H1 (cell line): Measurements from ENCODE around the gene ZNF83. TPM values are rescaled to one million over a fixed set of nuclear protein-coding genes. Genes with fewer than 3 reads are reported as not detected.

Experiments
- ATF2 ChIP-seq: IDR thresholded peaks from 2 replicates; pipeline ENCODE4 v1.6.1; 2012; ENCODE audit warnings: low read length, inconsistent platforms
- POLR2AphosphoS5 ChIP-seq: IDR thresholded peaks from 2 replicates; pipeline ENCODE4 v1.6.1; 2011; ENCODE audit warnings: low read depth, low read length
- SP1 ChIP-seq: IDR thresholded peaks from 2 replicates; pipeline ENCODE4 v1.6.1; 2011; ENCODE audit warnings: low read depth, low read length
- polyA plus RNA-seq, 7 experiments: library from polyadenylated mRNA; depleted of rRNA in 3 of 7; stranded (reverse) in 5 of 7; unstranded in 2 of 7; fragments of >200 nt in 5 of 7; fragments of 200-250 nt in 2 of 7; gene quantifications; 1 replicate in 5 of 7; 2 replicates in 1 of 7; 4 replicates in 1 of 7; pipeline versions ENCODE4 v1.2.1 to v1.2.3, GENCODE V29; 2011 to 2013; ENCODE audit warnings: missing spikeins in 2 of 7, mixed read lengths in 2 of 7
- total RNA-seq: library from RNA; stranded (reverse); fragmentation: NEBNext Ultra II Directional; extraction: Animal tissue kit (Norgen Biotek cat#: 25700); gene quantifications from 2 replicates; pipeline ENCODE4 v1.2.1, GENCODE V29; 2021

Gene ZNF83
- total and polyA plus RNA-seq, 2 of the 8 experiments (the other 6 are each of a cell fraction or from before 2014, with no cell fraction given) = 13.2 to 19.4 TPM

GRCh38 chr19:52673014-52673413, 34.9 kb upstream of the ZNF83 start (continued):
- TF ChIP-seq POLR2AphosphoS5 (no peak), SP1 (no peak), ATF2 (no peak)
- TF ChIP-seq, all 59 proteins: peak for 0
